Measurements from ENCODE around the gene KCTD14.
"Not testable (repeated sequence)": the region's sequence is repeated elsewhere in the genome, so short reads cannot be mapped to it uniquely, and the experiment has no call there.

- TF ChIP-seq MXI1 (IDR thresholded peaks at IDR 0.05; ENCODE audit: borderline replicate concordance, low read depth, low read length); POLR2A (IDR thresholded peaks at IDR 0.05; ENCODE audit: low read depth, low read length); CTCF (conservative IDR thresholded peaks at IDR 0.05; ENCODE audit: low read depth, low read length); SMC3 (IDR thresholded peaks at IDR 0.05; ENCODE audit: low read depth, low read length); RAD21 (IDR thresholded peaks at IDR 0.05; ENCODE audit: low read length); BHLHE40 (IDR thresholded peaks at IDR 0.05; ENCODE audit: low read depth, low read length); RFX5 (IDR thresholded peaks at IDR 0.05; ENCODE audit: low read depth, low read length): not testable (repeated sequence)
These were observed 36.8 kb upstream of the KCTD14 start for GRCh38 chr11:78059749-78060328.
